ENCODE data around the gene WDR43. TPM values are rescaled to one million over a fixed set of nuclear protein-coding genes. Genes with fewer than 3 reads are reported as not detected.

WDR43 gene
- total and polyA plus RNA-seq, 9 of the 15 experiments (the other 6 are each of a cell fraction or from before 2014, with no cell fraction given), result 34.6 to 197 (median 105) TPM

- no peak for TF ChIP-seq CREB3 (tag; conservative IDR thresholded peaks at IDR 0.05; ENCODE audit: low read depth)
- TF ChIP-seq PTRF (tag; IDR thresholded peaks at IDR 0.05), result no peak
- no peak for TF ChIP-seq ATF2 (CRISPR knock-in tag; IDR thresholded peaks at IDR 0.05)
- no peak for TF ChIP-seq KHSRP (IDR thresholded peaks at IDR 0.05)
- no peak for TF ChIP-seq RERE (CRISPR knock-in tag; IDR thresholded peaks at IDR 0.05; ENCODE audit: borderline replicate concordance)
- peak; percentile 86 for TF ChIP-seq FIP1L1 (IDR thresholded peaks at IDR 0.05; ENCODE audit: low read depth, low read length, poor library complexity, severe bottlenecking)
- no peak for TF ChIP-seq ESRRB (CRISPR knock-in tag; IDR thresholded peaks at IDR 0.05; ENCODE audit: borderline replicate concordance)
- no peak for TF ChIP-seq HDAC3 (IDR thresholded peaks at IDR 0.05; ENCODE audit: borderline replicate concordance, partially characterized antibody)
- TF ChIP-seq THAP7 (CRISPR knock-in tag; IDR thresholded peaks at IDR 0.05), result peak; percentile 18; the same call in 1 of the 2 replicates
These were observed at the start of gene WDR43 (continued) for GRCh38 chr2:28894470-28895188.
